HepG2 (cell line): Measurements from ENCODE around the gene NFKBIL1. TPM values are rescaled to one million over a fixed set of nuclear protein-coding genes. Genes with fewer than 3 reads are reported as not detected.

Experiments
- FOXA1 ChIP-seq, 2 experiments: fragments of 450-650 bp in 1 of 2; sonication (generic) in 1 of 2; formaldehyde crosslinking in 1 of 2; IDR thresholded peaks; 2 replicates each; pipeline versions ENCODE4 v1.4.0 to v1.6.1; 2016 to 2020; ENCODE audit warnings: missing genetic modification reagents in 1 of 2
- FOXA3 ChIP-seq: IDR thresholded peaks from 2 replicates; pipeline ENCODE4 v1.6.1; 2016; ENCODE audit warnings: missing genetic modification reagents, missing compliant biosample characterization
- HHEX ChIP-seq: IDR thresholded peaks from 2 replicates; pipeline ENCODE4 v1.6.1; 2016; ENCODE audit warnings: control low read depth
- IKZF1 ChIP-seq: fragments of 450-650 bp; IDR thresholded peaks from 2 replicates; pipeline ENCODE4 v1.7.1; 2016
- MIXL1 ChIP-seq: IDR thresholded peaks from 2 replicates; pipeline ENCODE4 v1.6.1; 2016
- SRY ChIP-seq: sonication (generic); formaldehyde crosslinking; IDR thresholded peaks from 2 replicates; pipeline ENCODE4 v1.8.0; 2022; ENCODE audit warnings: mild to moderate bottlenecking, missing genetic modification reagents
- TBL1XR1 ChIP-seq: fragments of 150-350 bp; IDR thresholded peaks from 2 replicates; pipeline ENCODE4 v1.6.1; 2014; ENCODE audit warnings: borderline replicate concordance, low read length; ENCODE audit not compliant: partially characterized antibody
- ZNF331 ChIP-seq: sonication (generic); formaldehyde crosslinking; IDR thresholded peaks from 2 replicates; pipeline ENCODE4 v1.4.0; 2020; ENCODE audit warnings: missing genetic modification reagents
- polyA plus RNA-seq, 8 experiments: library from polyadenylated mRNA; depleted of rRNA in 3 of 8; stranded (reverse) in 7 of 8; unstranded in 1 of 8; fragments of >200 nt; fragmentation: Illumina TruSeq in 4 of 8; extraction: Trizol in 4 of 8; gene quantifications; 2 replicates each; pipeline versions ENCODE4 v1.2.1 to v1.2.3, GENCODE V29; 2011 to 2016; ENCODE audit warnings: low read depth in 4 of 8, missing spikeins in 1 of 8, mixed read lengths in 1 of 8; ENCODE audit not compliant: insufficient read depth in 1 of 8
- total RNA-seq, 5 experiments: library from RNA; depleted of rRNA; stranded (reverse); fragments of >200 nt; fragmentation: Illumina TruSeq; extraction: Trizol; gene quantifications; 2 replicates each; pipeline ENCODE4 v1.2.3, GENCODE V29; 2016; ENCODE audit warnings: low read depth in 1 of 5
- TF ChIP-seq, protein P1 (sequence below): sonication (generic); formaldehyde crosslinking; IDR thresholded peaks from 2 replicates; pipeline ENCODE4 v1.5.0; 2020; ENCODE audit warnings: mild to moderate bottlenecking, missing genetic modification reagents, borderline replicate concordance
- TF ChIP-seq, protein P2 (sequence below): IDR thresholded peaks from 2 replicates; pipeline ENCODE4 v1.6.1; 2016; ENCODE audit warnings: low read depth
- TF ChIP-seq, protein P3 (sequence below): sonication (generic); formaldehyde crosslinking; IDR thresholded peaks from 2 replicates; pipeline ENCODE4 v1.8.0; 2022; ENCODE audit warnings: missing genetic modification reagents, mild to moderate bottlenecking, borderline replicate concordance
- TF ChIP-seq, protein P4 (sequence below): sonication (generic); formaldehyde crosslinking; IDR thresholded peaks from 2 replicates; pipeline ENCODE4 v1.8.1; 2023; ENCODE audit warnings: mild to moderate bottlenecking, missing genetic modification reagents
- TF ChIP-seq, protein P5 (sequence below): IDR thresholded peaks from 2 replicates; pipeline ENCODE4 v1.6.1; 2018; ENCODE audit warnings: missing genetic modification reagents
- TF ChIP-seq, protein P6 (sequence below): sonication (generic); formaldehyde crosslinking; IDR thresholded peaks from 2 replicates; pipeline ENCODE4 v1.4.0; 2020; ENCODE audit warnings: missing genetic modification reagents

Gene NFKBIL1
- total and polyA plus RNA-seq, 2 of the 13 experiments (the other 11 are each of a cell fraction or from before 2014, with no cell fraction given): 9.7 to 19.5 TPM

DNA sequence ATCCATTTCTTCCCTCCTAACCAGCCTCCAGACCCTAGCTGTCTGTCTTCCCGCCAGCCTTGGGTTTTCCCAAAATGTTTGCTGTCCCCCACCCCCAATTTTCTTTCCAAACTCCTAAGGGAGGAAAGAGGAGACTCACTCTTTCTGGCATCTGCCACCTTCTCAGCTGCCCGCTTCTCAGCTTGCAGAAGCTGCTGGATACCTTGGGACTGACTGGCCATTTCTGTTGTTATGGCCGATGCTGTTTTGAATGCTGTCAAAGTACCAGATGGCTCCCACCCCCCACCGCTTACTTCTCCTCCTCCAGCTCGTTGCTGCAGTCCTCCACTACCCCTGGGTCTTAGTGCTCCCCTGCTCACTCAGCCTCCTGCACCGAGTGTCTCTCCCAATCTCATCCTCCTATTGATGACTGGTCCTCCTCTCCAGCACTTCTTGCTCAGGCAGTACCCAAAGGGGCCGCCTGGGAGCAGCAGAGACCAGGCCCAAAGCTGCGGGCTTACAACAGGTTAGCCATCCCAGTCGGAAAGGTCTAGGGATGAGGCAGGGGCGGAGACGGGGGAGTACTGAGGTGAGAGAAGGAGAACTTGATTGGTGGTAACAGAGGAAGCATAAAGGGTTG is 960 bp upstream of the NFKBIL1 start, which contains the start of gene ATP6V1G2 (continued):
- TF ChIP-seq, protein P1, sequence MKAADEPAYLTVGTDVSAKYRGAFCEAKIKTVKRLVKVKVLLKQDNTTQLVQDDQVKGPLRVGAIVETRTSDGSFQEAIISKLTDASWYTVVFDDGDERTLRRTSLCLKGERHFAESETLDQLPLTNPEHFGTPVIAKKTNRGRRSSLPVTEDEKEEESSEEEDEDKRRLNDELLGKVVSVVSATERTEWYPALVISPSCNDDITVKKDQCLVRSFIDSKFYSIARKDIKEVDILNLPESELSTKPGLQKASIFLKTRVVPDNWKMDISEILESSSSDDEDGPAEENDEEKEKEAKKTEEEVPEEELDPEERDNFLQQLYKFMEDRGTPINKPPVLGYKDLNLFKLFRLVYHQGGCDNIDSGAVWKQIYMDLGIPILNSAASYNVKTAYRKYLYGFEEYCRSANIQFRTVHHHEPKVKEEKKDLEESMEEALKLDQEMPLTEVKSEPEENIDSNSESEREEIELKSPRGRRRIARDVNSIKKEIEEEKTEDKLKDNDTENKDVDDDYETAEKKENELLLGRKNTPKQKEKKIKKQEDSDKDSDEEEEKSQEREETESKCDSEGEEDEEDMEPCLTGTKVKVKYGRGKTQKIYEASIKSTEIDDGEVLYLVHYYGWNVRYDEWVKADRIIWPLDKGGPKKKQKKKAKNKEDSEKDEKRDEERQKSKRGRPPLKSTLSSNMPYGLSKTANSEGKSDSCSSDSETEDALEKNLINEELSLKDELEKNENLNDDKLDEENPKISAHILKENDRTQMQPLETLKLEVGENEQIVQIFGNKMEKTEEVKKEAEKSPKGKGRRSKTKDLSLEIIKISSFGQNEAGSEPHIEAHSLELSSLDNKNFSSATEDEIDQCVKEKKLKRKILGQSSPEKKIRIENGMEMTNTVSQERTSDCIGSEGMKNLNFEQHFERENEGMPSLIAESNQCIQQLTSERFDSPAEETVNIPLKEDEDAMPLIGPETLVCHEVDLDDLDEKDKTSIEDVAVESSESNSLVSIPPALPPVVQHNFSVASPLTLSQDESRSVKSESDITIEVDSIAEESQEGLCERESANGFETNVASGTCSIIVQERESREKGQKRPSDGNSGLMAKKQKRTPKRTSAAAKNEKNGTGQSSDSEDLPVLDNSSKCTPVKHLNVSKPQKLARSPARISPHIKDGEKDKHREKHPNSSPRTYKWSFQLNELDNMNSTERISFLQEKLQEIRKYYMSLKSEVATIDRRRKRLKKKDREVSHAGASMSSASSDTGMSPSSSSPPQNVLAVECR (CRISPR knock-in tag): no peak; the same call in 1 of the 2 replicates
- TF ChIP-seq SRY (CRISPR knock-in tag) (0 out of 2 replicates have a peak, but pooled peaks have one; percentile 58), MIXL1 (peak; percentile 80), FOXA3 (peak; percentile 19; the same call in 1 of the 2 replicates), IKZF1 (no peak), TBL1XR1 (peak; percentile 39), FOXA1 (IDR thresholded peaks at IDR 0.05) (no peak), FOXA1 (CRISPR knock-in tag; IDR thresholded peaks at IDR 0.05) (no peak), ZNF331 (peak; percentile 35; the same call in 1 of the 2 replicates), HHEX (CRISPR knock-in tag) (no peak)
- TF ChIP-seq, protein P2, sequence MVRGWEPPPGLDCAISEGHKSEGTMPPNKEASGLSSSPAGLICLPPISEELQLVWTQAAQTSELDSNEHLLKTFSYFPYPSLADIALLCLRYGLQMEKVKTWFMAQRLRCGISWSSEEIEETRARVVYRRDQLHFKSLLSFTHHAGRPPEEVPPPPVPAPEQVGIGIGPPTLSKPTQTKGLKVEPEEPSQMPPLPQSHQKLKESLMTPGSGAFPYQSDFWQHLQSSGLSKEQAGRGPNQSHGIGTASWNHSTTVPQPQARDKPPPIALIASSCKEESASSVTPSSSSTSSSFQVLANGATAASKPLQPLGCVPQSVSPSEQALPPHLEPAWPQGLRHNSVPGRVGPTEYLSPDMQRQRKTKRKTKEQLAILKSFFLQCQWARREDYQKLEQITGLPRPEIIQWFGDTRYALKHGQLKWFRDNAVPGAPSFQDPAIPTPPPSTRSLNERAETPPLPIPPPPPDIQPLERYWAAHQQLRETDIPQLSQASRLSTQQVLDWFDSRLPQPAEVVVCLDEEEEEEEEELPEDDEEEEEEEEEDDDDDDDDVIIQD: peak; percentile 63; the same call in 1 of the 2 replicates
- TF ChIP-seq, protein P3, sequence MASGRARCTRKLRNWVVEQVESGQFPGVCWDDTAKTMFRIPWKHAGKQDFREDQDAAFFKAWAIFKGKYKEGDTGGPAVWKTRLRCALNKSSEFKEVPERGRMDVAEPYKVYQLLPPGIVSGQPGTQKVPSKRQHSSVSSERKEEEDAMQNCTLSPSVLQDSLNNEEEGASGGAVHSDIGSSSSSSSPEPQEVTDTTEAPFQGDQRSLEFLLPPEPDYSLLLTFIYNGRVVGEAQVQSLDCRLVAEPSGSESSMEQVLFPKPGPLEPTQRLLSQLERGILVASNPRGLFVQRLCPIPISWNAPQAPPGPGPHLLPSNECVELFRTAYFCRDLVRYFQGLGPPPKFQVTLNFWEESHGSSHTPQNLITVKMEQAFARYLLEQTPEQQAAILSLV (CRISPR knock-in tag): no peak
- TF ChIP-seq, protein P4, sequence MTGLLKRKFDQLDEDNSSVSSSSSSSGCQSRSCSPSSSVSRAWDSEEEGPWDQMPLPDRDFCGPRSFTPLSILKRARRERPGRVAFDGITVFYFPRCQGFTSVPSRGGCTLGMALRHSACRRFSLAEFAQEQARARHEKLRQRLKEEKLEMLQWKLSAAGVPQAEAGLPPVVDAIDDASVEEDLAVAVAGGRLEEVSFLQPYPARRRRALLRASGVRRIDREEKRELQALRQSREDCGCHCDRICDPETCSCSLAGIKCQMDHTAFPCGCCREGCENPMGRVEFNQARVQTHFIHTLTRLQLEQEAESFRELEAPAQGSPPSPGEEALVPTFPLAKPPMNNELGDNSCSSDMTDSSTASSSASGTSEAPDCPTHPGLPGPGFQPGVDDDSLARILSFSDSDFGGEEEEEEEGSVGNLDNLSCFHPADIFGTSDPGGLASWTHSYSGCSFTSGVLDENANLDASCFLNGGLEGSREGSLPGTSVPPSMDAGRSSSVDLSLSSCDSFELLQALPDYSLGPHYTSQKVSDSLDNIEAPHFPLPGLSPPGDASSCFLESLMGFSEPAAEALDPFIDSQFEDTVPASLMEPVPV: no peak
- TF ChIP-seq, protein P5, sequence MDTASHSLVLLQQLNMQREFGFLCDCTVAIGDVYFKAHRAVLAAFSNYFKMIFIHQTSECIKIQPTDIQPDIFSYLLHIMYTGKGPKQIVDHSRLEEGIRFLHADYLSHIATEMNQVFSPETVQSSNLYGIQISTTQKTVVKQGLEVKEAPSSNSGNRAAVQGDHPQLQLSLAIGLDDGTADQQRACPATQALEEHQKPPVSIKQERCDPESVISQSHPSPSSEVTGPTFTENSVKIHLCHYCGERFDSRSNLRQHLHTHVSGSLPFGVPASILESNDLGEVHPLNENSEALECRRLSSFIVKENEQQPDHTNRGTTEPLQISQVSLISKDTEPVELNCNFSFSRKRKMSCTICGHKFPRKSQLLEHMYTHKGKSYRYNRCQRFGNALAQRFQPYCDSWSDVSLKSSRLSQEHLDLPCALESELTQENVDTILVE (CRISPR knock-in tag): no peak
- TF ChIP-seq, protein P6, sequence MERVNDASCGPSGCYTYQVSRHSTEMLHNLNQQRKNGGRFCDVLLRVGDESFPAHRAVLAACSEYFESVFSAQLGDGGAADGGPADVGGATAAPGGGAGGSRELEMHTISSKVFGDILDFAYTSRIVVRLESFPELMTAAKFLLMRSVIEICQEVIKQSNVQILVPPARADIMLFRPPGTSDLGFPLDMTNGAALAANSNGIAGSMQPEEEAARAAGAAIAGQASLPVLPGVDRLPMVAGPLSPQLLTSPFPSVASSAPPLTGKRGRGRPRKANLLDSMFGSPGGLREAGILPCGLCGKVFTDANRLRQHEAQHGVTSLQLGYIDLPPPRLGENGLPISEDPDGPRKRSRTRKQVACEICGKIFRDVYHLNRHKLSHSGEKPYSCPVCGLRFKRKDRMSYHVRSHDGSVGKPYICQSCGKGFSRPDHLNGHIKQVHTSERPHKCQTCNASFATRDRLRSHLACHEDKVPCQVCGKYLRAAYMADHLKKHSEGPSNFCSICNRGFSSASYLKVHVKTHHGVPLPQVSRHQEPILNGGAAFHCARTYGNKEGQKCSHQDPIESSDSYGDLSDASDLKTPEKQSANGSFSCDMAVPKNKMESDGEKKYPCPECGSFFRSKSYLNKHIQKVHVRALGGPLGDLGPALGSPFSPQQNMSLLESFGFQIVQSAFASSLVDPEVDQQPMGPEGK (CRISPR knock-in tag): peak; percentile 53; the same call in 1 of the 2 replicates
